Measurements from ENCODE around the gene DKK3.

Gene DKK3

DNA sequence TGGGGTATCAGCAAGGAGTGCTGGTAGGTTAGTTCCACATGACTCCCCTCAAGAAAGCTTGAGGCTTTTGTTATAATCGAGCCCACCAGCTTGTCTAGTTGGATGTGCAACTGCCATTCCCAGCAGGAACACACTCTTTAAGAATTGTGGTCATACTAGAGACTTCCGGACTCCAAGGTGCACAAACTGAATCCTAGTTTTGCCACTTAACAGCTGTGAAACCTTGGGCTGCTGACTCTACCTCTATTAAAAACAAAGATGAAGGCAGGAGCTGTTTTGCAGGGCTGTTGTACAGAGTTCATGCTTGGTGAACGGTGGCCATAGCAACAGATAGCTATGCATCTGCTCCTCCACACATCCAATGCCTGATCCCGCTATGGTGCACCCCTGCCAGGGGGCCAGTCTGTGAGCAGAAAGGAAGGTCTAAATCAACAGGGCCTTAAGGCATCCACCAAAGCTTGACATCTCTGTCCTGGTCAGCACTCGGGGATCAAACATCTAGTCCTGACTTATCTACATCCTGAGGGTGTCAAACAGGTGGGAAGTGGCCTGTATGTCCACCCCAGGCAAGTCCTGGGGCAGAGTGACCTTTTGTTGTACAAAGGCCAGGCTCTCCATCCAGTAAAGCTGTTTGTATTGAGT is 36.4 kb downstream of the DKK3 start:
- H3K4me3 ChIP-seq (ENCODE audit: low read length): no peak overlapping the region
- no peak for DNase-seq (ENCODE audit: low read depth)
- TF ChIP-seq, protein P1, sequence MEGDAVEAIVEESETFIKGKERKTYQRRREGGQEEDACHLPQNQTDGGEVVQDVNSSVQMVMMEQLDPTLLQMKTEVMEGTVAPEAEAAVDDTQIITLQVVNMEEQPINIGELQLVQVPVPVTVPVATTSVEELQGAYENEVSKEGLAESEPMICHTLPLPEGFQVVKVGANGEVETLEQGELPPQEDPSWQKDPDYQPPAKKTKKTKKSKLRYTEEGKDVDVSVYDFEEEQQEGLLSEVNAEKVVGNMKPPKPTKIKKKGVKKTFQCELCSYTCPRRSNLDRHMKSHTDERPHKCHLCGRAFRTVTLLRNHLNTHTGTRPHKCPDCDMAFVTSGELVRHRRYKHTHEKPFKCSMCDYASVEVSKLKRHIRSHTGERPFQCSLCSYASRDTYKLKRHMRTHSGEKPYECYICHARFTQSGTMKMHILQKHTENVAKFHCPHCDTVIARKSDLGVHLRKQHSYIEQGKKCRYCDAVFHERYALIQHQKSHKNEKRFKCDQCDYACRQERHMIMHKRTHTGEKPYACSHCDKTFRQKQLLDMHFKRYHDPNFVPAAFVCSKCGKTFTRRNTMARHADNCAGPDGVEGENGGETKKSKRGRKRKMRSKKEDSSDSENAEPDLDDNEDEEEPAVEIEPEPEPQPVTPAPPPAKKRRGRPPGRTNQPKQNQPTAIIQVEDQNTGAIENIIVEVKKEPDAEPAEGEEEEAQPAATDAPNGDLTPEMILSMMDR (conservative IDR thresholded peaks at IDR 0.05; ENCODE audit: low read depth, low read length): no peak

DNA sequence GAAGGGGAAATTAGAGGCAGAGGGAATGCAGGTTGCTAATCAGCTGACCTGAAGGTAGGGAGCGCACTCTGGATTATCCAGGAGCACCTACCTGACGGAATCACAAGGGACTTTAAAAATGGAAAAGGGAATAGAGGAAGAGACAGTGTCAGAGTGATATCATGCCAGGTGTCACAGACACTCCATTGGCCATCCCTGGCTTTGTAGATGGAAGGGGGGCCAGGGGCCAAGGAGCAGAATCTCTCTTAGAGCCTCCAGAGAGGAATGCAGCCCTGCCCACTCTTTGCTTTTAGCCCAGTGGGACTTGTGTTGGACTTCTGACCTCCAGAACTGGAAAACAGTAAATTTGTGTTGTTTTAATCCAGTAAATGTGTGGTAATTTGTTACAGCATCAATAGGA is 37.9 kb downstream of the DKK3 start:
- TF ChIP-seq, protein P1 (conservative IDR thresholded peaks at IDR 0.05; ENCODE audit: low read depth, low read length): no peak
- DNase-seq (ENCODE audit: low read depth): no peak
- H3K4me3 ChIP-seq (ENCODE audit: low read length): no peak overlapping the region

DNA sequence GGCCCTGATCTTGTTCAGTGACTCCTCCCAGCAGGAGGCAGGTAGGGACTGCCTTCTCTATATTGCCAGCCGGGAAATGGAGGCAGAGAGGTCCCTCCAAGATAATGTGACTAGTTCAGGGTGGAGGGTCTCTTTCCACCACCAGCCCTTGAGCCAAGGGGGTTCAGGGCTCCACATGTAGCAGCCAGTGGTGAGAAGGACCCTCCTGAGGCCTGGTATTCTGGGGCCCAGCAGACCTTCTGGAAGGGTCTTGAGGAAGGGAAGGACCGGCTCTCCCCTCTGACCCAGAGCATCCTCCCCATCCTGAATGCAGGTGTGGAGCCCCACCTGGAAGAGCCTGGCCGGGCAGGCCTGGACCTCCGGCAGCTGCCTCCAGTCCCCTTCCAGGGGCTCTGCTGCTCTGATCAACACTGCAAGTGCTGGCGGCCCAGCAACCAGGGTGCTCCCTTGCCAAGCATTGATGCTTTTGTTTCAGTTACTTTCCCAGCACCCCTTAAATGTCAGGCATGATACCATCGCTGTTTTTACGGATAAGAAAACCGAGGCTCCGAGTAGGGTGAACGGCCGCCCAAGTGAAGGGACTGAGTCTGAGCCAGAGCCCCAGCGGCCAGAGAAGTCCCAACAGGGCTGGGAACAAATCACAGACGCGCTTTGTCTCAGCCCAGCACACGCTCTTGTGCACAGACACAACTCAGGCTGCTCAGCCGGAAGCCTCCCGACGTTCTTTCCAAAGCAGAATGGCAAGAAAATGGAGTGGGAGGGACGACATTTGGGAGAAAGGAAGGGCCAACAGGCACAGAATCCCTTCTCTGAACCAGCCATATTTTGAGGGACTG is 38.8 kb downstream of the DKK3 start:
- DNase-seq (ENCODE audit: low read depth): no peak
- no peak overlapping the region for H3K4me3 ChIP-seq (ENCODE audit: low read length)
- TF ChIP-seq, protein P1 (conservative IDR thresholded peaks at IDR 0.05; ENCODE audit: low read depth, low read length): no peak

DNA sequence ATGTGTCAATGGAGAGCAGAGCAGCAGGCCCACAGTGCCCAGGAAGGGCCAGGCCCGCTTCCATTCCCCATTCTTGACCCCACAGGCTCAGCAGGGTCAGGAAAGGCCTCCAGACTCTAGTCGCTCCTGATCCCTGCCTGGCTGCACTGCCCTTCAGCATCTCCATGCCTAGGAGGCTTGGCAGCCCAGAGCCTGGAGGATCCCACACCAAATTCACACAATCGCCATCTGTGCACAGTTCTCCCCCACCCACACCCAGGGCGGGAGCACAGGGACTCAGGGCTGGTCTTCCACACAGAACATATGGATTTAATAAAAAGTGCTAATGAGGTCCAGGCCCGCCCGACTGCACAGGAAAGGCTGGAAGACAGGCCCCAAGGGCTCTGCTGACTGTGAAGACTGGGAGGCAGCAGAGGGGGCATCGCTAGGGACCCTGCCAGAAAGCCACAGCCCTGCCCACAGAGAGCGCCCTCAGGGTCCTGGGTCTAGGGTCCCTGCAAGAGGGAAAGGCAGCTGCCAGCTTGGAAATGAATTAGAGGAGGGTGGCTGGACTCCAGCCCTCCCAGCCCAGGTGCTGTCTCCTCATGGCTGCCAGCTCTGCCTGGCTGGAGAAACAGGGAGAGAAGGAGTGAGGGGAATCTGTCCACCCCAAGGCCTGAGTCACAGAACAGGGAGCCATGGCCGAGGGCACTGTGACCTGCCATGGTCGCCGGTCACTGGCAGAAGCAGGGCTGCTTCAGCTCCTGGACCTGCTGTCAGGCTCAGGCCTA is 39.7 kb downstream of the DKK3 start:
- no peak for DNase-seq (ENCODE audit: low read depth)
- TF ChIP-seq, protein P1 (conservative IDR thresholded peaks at IDR 0.05; ENCODE audit: low read depth, low read length): no peak
- no peak overlapping the region for H3K4me3 ChIP-seq (ENCODE audit: low read length)

DNA sequence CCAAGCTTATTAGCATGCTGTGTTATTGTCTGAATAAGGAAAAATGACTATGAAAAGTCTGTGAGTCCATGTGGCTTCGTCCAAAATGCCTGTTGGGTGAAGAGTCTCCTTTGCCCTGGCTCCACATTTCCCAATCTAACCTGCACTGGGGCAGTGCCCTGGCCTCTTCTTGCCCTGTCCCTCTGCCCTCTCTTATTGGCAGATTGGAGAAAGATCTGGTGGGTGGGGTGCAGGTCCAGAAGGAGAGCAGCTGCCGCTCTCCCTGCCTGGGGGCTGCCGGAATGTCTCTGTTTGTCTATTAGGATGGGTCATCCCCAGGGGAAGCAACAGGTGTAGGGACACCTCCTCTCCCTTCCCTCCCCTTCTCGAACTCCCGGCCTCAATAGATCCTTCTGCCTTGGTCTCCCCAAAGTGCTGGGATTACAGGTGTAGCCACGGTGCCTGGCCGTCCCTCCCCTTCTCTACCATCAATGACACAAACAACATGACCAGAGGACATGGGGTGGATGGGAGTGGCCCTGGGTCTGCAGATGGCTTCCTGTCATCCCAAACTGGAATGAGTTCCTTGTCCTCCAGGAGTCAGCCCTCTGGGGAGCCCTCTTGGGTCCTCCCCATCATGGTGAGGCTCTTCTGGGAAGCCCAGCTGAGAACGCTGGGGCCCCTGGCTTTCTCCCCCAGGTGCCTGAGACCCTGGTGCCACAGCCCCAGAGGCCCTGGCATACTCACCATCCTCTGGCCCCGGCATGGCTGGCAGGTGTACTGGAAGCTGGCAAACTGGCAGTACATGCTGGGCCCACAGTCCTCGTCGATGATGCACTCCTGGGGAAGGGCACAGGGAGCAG is 40.5 kb downstream of the DKK3 start:
- H3K4me3 ChIP-seq (ENCODE audit: low read length): no peak overlapping the region
- TF ChIP-seq, protein P1 (conservative IDR thresholded peaks at IDR 0.05; ENCODE audit: low read depth, low read length): no peak
- DNase-seq (ENCODE audit: low read depth): no peak

DNA sequence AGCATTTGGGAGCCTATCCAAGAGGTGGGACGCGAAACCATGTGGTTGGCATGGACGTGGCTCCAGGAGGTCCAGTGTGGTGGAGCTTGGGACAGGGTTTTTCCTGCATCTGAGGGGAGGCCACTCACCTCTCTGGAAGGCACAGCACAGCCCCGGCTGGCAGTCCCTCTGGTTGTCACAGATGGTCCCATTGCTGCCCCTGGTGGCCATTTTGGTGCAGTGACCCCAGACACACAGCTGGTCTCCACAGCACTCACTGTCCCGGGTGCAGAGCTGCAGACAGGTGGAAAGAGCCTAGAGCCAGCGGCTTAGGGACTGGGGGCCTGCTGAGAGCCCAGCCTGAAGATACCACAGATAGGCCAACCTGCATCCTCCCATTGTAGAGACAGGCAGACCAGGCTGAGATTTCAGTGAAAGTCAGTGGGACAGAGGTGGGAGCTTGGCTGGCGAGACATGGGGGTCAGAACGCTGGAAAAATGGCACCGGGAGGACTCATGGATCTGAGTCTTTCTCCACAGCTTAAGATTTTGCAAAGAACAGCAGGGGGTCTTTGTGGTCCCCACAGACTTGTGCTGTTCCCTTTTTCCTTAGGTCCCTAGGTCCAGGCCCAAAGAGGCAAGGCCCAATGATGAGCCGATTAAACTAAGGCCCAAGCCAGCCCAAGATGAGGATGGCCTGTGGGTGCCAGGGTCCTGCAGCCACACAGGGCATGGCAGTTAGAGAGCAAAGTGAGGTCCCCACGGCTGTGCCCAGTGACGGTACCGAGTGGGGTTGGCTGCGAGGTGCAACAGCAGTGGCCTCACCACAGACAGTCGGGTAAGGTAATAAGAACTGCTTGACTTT is 41.4 kb downstream of the DKK3 start:
- TF ChIP-seq, protein P1 (conservative IDR thresholded peaks at IDR 0.05; ENCODE audit: low read depth, low read length): peak; percentile 87
- no peak overlapping the region for H3K4me3 ChIP-seq (ENCODE audit: low read length)
- no peak for DNase-seq (ENCODE audit: low read depth)
